Ishikawa (cell line): ENCODE results near the gene PRDM12.

ENCODE experiments used
- CEBPB ChIP-seq: IDR thresholded peaks from 2 replicates; pipeline ENCODE4 v1.6.1; 2012
- CREB1 ChIP-seq: IDR thresholded peaks from 2 replicates; pipeline ENCODE4 v1.6.1; 2012; ENCODE audit warnings: low read depth
- EGR1 ChIP-seq: IDR thresholded peaks from 2 replicates; pipeline ENCODE4 v1.6.1; 2012
- EP300 ChIP-seq: IDR thresholded peaks from 2 replicates; pipeline ENCODE4 v1.6.1; 2012; ENCODE audit warnings: borderline replicate concordance
- FOXM1 ChIP-seq: IDR thresholded peaks from 2 replicates; pipeline ENCODE4 v1.6.1; 2012; ENCODE audit warnings: low read depth, borderline replicate concordance
- NFIC ChIP-seq: IDR thresholded peaks from 2 replicates; pipeline ENCODE4 v1.6.1; 2012
- RAD21 ChIP-seq: IDR thresholded peaks from 2 replicates; pipeline ENCODE4 v1.6.1; 2012; ENCODE audit warnings: low read depth
- REST ChIP-seq: IDR thresholded peaks from 2 replicates; pipeline ENCODE4 v1.6.1; 2012; ENCODE audit warnings: low read depth, mild to moderate bottlenecking
- TAF1 ChIP-seq: IDR thresholded peaks from 2 replicates; pipeline ENCODE4 v1.6.1; 2012; ENCODE audit warnings: low read depth, mild to moderate bottlenecking
- TCF12 ChIP-seq: IDR thresholded peaks from 2 replicates; pipeline ENCODE4 v1.6.1; 2012; ENCODE audit warnings: low read depth
- TEAD4 ChIP-seq: IDR thresholded peaks from 2 replicates; pipeline ENCODE4 v1.6.1; 2012
- YY1 ChIP-seq: IDR thresholded peaks from 2 replicates; pipeline ENCODE4 v1.6.1; 2012; ENCODE audit warnings: low read depth
- ZBTB7A ChIP-seq: IDR thresholded peaks from 2 replicates; pipeline ENCODE4 v1.6.1; 2012; ENCODE audit warnings: low read depth
- TF ChIP-seq, protein P1 (sequence below): IDR thresholded peaks from 2 replicates; pipeline ENCODE4 v1.6.1; 2012
- TF ChIP-seq, protein P2 (sequence below): IDR thresholded peaks from 2 replicates; pipeline ENCODE4 v1.6.1; 2012

The PRDM12 gene

DNA sequence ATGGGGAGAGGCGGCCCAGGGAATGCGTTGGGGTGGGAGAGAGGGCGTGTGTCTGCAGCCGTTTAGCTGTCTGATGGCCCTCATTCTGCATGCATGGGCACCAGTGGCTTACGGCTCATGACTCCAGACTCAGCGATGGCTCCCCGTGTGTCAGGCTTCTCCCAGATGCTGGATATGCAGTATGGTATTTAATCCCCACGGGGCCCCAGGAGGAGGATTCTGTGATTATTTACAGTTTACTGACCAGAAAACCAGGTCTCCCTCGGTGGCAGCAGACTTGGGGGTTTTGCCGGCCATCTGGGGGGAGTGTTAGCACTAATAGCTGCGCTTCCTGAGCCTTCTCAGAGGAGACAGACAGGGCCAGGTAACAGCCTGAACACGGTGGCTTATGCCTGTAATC, 4.3 kb downstream of the PRDM12 start:
- TF ChIP-seq TAF1: no peak
- TF ChIP-seq TEAD4: no peak
- no peak for TF ChIP-seq YY1
- TF ChIP-seq RAD21: no peak
- TF ChIP-seq ZBTB7A: no peak
- no peak for TF ChIP-seq FOXM1
- no peak for TF ChIP-seq REST
- TF ChIP-seq EP300: no peak
- no peak for TF ChIP-seq CEBPB

DNA sequence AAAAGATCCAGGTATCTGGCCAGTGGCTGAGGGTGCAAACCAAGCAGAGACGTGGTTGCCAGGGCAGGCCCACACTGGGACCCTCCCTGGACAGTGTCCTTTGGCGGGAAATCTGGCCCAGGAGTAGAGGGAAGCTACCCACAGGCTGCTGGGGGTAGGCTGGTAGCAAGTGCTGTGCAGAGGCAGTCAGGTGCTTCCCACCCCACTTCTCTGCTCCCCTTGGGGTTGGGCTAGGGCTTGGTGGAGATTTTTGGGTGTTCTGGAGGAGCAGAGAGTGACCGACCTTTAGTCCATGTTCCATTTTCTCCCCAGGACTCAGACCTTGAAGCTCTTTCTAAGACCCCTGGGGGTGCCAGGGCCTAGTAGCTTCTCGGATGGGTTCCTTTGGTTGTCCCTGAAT, 5.6 kb downstream of the PRDM12 start:
- TF ChIP-seq RAD21 (no peak), TAF1 (no peak), CREB1 (no peak), REST (no peak), TEAD4 (no peak), YY1 (no peak), ZBTB7A (no peak), NFIC (no peak), CEBPB (no peak), FOXM1 (no peak), EP300 (no peak), EGR1 (no peak), TCF12 (no peak)
- TF ChIP-seq, protein P1, sequence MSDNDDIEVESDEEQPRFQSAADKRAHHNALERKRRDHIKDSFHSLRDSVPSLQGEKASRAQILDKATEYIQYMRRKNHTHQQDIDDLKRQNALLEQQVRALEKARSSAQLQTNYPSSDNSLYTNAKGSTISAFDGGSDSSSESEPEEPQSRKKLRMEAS: no peak
- TF ChIP-seq, protein P2, sequence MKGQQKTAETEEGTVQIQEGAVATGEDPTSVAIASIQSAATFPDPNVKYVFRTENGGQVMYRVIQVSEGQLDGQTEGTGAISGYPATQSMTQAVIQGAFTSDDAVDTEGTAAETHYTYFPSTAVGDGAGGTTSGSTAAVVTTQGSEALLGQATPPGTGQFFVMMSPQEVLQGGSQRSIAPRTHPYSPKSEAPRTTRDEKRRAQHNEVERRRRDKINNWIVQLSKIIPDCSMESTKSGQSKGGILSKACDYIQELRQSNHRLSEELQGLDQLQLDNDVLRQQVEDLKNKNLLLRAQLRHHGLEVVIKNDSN: no peak

- TF ChIP-seq NFIC: no peak
- no peak for TF ChIP-seq TEAD4
- TF ChIP-seq CREB1: no peak
- TF ChIP-seq RAD21: no peak
- TF ChIP-seq FOXM1: no peak
- TF ChIP-seq, protein P1: no peak
- TF ChIP-seq EGR1: no peak
These were observed 6.2 kb downstream of the PRDM12 start for GRCh38 chr9:130670644-130671043.

GRCh38 chr9:130672466-130672865, 8.1 kb downstream of the PRDM12 start:
- TF ChIP-seq CEBPB: no peak
- no peak for TF ChIP-seq CREB1
- TF ChIP-seq TCF12: no peak
- TF ChIP-seq FOXM1: no peak
- no peak for TF ChIP-seq RAD21
- no peak for TF ChIP-seq TEAD4
- TF ChIP-seq REST: no peak
- no peak for TF ChIP-seq YY1
- TF ChIP-seq ZBTB7A: no peak
- TF ChIP-seq, protein P1: no peak
- no peak for TF ChIP-seq EP300
- TF ChIP-seq, protein P2: no peak
- TF ChIP-seq EGR1: no peak
- TF ChIP-seq NFIC: no peak
- no peak for TF ChIP-seq TAF1
